H1 (cell line): ENCODE results near the gene PGM2. TPM values are rescaled to one million over a fixed set of nuclear protein-coding genes. Genes with fewer than 3 reads are reported as not detected.

Experiments used
- ASH2L ChIP-seq: fragments of 200-600, 300-600 bp; sonication (generic); IDR thresholded peaks from one replicate; pipeline ENCODE4 v1.7.1; 2017; ENCODE audit warnings: low read length
- BACH1 ChIP-seq: IDR thresholded peaks from 2 replicates; pipeline ENCODE4 v1.6.1; 2012; ENCODE audit warnings: low read length, improper control_type of control experiment
- CEBPB ChIP-seq: IDR thresholded peaks from 2 replicates; pipeline ENCODE4 v1.6.1; 2012; ENCODE audit warnings: low read depth, low read length
- CREB1 ChIP-seq: IDR thresholded peaks from 2 replicates; pipeline ENCODE4 v1.6.1; 2012; ENCODE audit warnings: inconsistent platforms
- EGR1 ChIP-seq: IDR thresholded peaks from 2 replicates; pipeline ENCODE4 v1.6.1; 2011; ENCODE audit warnings: low read depth, low read length, borderline replicate concordance
- EP300 ChIP-seq, 2 experiments: IDR thresholded peaks; 1 replicate in 1 of 2; 2 replicates in 1 of 2; pipeline ENCODE4 v1.6.1; 2011 to 2012; ENCODE audit warnings: low read depth in 2 of 2, low read length in 2 of 2, mild to moderate bottlenecking in 2 of 2, borderline replicate concordance in 1 of 2, inconsistent platforms in 1 of 2, moderate library complexity in 1 of 2
- EZH2 ChIP-seq: fragments of 200-600 bp; sonication (generic); IDR thresholded peaks from 2 replicates; pipeline ENCODE4 v1.7.1; 2012; ENCODE audit warnings: low read depth, mild to moderate bottlenecking, moderate library complexity, low read length, inconsistent platforms; ENCODE audit not compliant: severe bottlenecking
- GTF2F1 ChIP-seq: IDR thresholded peaks from 2 replicates; pipeline ENCODE4 v1.6.1; 2012; ENCODE audit warnings: low read depth, low read length, improper control_type of control experiment, borderline replicate concordance
- HDAC2 ChIP-seq, 2 experiments: fragments of 300-600 bp in 1 of 2; sonication (generic) in 1 of 2; IDR thresholded peaks; 2 replicates each; pipeline ENCODE4 v1.6.1; 2011 to 2012; ENCODE audit warnings: low read depth in 2 of 2, low read length in 2 of 2, mild to moderate bottlenecking in 2 of 2, moderate library complexity in 2 of 2, borderline replicate concordance in 1 of 2, inconsistent platforms in 1 of 2
- HDAC6 ChIP-seq: IDR thresholded peaks from one replicate; pipeline ENCODE4 v1.7.1; 2012; ENCODE audit warnings: low read depth, mild to moderate bottlenecking, inconsistent platforms, low read length, moderate library complexity
- JUN ChIP-seq: IDR thresholded peaks from 2 replicates; pipeline ENCODE4 v1.6.1; 2011; ENCODE audit warnings: low read depth, mild to moderate bottlenecking, improper control_type of control experiment, low read length
- KDM1A ChIP-seq: fragments of 200-600, 300-600 bp; sonication (generic); IDR thresholded peaks from 2 replicates; pipeline ENCODE4 v1.7.1; 2016; ENCODE audit warnings: mild to moderate bottlenecking, low read length, borderline replicate concordance
- NANOG ChIP-seq: IDR thresholded peaks from 2 replicates; pipeline ENCODE4 v1.6.1; 2011; ENCODE audit warnings: low read length, low read depth, mild to moderate bottlenecking, inconsistent platforms; ENCODE audit not compliant: insufficient read depth, poor library complexity, severe bottlenecking
- PHF8 ChIP-seq: fragments of 200-600 bp; sonication (generic); conservative IDR thresholded peaks from 2 replicates; pipeline ENCODE4 v1.7.1; 2012; ENCODE audit warnings: low read depth, mild to moderate bottlenecking, inconsistent platforms, low read length, moderate library complexity
- POLR2A ChIP-seq, 2 experiments: IDR thresholded peaks; 1 replicate in 1 of 2; 2 replicates in 1 of 2; pipeline ENCODE4 v1.6.1; 2011; ENCODE audit warnings: low read depth in 2 of 2, low read length in 2 of 2, mild to moderate bottlenecking in 2 of 2; ENCODE audit errors: control extremely low read depth in 1 of 2
- RBBP5 ChIP-seq: IDR thresholded peaks from 2 replicates; pipeline ENCODE4 v1.7.1; 2012; ENCODE audit warnings: low read depth, mild to moderate bottlenecking, inconsistent platforms, low read length, moderate library complexity, borderline replicate concordance
- SIRT6 ChIP-seq: IDR thresholded peaks from one replicate; pipeline ENCODE4 v1.7.1; 2012; ENCODE audit warnings: low read length, inconsistent platforms
- SP4 ChIP-seq: IDR thresholded peaks from 2 replicates; pipeline ENCODE4 v1.6.1; 2012; ENCODE audit warnings: low read length, inconsistent platforms
- SRF ChIP-seq: IDR thresholded peaks from 2 replicates; pipeline ENCODE4 v1.6.1; 2011; ENCODE audit warnings: mild to moderate bottlenecking, low read depth, low read length, moderate library complexity
- SUZ12 ChIP-seq: fragments of 200-600 bp; sonication (generic); IDR thresholded peaks from 2 replicates; pipeline ENCODE4 v1.6.1; 2012; ENCODE audit warnings: mild to moderate bottlenecking, inconsistent platforms, low read length, moderate library complexity, mixed read lengths
- TAF7 ChIP-seq: optimal IDR thresholded peaks from 2 replicates; pipeline ENCODE3; 2011; ENCODE audit warnings: low read depth, mild to moderate bottlenecking, inconsistent platforms, low read length, moderate library complexity, borderline replicate concordance
- TEAD4 ChIP-seq: IDR thresholded peaks from 2 replicates; pipeline ENCODE4 v1.6.1; 2012; ENCODE audit warnings: low read depth, low read length, inconsistent platforms, mixed read lengths
- polyA plus RNA-seq, 7 experiments: library from polyadenylated mRNA; depleted of rRNA in 3 of 7; stranded (reverse) in 5 of 7; unstranded in 2 of 7; fragments of >200 nt in 5 of 7; fragments of 200-250 nt in 2 of 7; gene quantifications; 1 replicate in 5 of 7; 2 replicates in 1 of 7; 4 replicates in 1 of 7; pipeline versions ENCODE4 v1.2.1 to v1.2.3, GENCODE V29; 2011 to 2013; ENCODE audit warnings: missing spikeins in 2 of 7, mixed read lengths in 2 of 7
- total RNA-seq: library from RNA; stranded (reverse); fragmentation: NEBNext Ultra II Directional; extraction: Animal tissue kit (Norgen Biotek cat#: 25700); gene quantifications from 2 replicates; pipeline ENCODE4 v1.2.1, GENCODE V29; 2021
- TF ChIP-seq, protein P1 (sequence below): IDR thresholded peaks from 2 replicates; pipeline ENCODE4 v1.6.1; 2012; ENCODE audit warnings: inconsistent platforms
- TF ChIP-seq, protein P2 (sequence below): IDR thresholded peaks from 2 replicates; pipeline ENCODE4 v1.6.1; 2012; ENCODE audit warnings: inconsistent platforms

The PGM2 gene
- total and polyA plus RNA-seq, 2 of the 8 experiments (the other 6 are each of a cell fraction or from before 2014, with no cell fraction given): 7.7 to 38.0 TPM

GRCh38 chr4:37826295-37827029 lies at the start of gene PGM2 (continued):
- TF ChIP-seq KDM1A (no peak), SRF (no peak), POLR2A (IDR thresholded peaks at IDR 0.05; ENCODE audit: control extremely low read depth in 1 of 2, low read depth in 2 of 2, low read length in 2 of 2) (peak; percentile 76 to 85), CEBPB (no peak), GTF2F1 (no peak), EZH2 (no peak), JUN (no peak), EP300 (IDR thresholded peaks at IDR 0.05; ENCODE audit: borderline replicate concordance in 1 of 2, low read depth in 2 of 2, low read length in 2 of 2) (no peak), HDAC6 (no peak), ASH2L (peak; percentile 92), SUZ12 (no peak), BACH1 (no peak), TEAD4 (no peak), SIRT6 (no peak), RBBP5 (peak; percentile 56; the same call in 1 of the 2 replicates), EGR1 (peak; percentile 93), NANOG (peak; percentile 39), PHF8 (peak; percentile 65), SP4 (no peak), TAF7 (peak; percentile 26), HDAC2 (IDR thresholded peaks at IDR 0.05; ENCODE audit: borderline replicate concordance in 1 of 2, low read depth in 2 of 2, low read length in 2 of 2) (peak in 1 of 2 experiments; percentile 72; a peak in 1 of 4 replicates), CREB1 (peak; percentile 80)
- TF ChIP-seq, protein P1, sequence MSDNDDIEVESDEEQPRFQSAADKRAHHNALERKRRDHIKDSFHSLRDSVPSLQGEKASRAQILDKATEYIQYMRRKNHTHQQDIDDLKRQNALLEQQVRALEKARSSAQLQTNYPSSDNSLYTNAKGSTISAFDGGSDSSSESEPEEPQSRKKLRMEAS: peak; percentile 92
- TF ChIP-seq, protein P2, sequence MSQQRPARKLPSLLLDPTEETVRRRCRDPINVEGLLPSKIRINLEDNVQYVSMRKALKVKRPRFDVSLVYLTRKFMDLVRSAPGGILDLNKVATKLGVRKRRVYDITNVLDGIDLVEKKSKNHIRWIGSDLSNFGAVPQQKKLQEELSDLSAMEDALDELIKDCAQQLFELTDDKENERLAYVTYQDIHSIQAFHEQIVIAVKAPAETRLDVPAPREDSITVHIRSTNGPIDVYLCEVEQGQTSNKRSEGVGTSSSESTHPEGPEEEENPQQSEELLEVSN: peak; percentile 89
